ENCODE data around the gene IPO4.

IPO4 gene

DNA sequence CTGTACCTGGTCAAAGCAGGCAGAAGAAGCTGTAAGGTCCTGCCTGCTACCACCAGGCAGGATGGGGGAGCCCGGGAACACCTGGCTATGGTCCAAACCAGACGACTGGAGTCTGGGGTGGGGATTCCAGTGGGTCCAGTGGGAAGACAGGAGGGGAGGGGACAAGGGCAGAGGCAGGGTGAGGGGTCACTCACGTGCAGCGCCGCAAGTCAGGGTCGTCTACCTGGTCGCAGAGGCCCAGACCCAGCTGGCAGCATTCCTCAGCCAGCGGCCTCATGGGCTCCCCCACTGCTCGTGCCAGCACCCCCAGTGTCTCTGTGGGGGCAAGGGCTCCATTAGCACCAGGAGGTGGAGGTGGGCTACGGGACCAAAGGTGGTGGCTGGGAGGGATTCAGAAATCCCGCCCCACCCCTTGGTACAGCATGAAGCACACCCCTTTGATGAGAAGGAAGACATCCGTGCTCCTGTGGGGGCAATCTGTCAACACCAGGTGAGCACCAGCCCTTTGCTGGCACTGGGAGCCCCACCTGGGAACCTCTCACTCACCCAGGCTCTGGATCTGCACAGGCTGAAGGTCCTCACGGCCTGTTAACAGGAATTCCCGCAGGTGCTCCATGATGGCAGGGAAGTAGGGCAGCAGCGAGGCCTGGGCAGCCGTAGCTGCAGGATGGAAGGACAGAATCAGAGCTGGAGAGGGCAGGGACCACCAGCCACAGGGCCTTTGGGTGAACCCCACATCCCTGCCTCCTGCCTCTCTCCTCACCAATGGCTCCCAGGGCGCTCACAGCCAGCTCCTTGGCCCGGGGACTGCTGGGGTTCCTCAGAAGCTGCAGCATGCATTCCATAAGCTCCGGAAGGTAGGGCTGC lies 4.3 kb downstream of the IPO4 start:
- H3K4me3 ChIP-seq (ENCODE audit: low read depth, low read length), result no peak overlapping the region
- TF ChIP-seq POLR2A (IDR thresholded peaks at IDR 0.05; ENCODE audit: extremely low read depth, insufficient read length) (no peak), MYC (IDR thresholded peaks at IDR 0.05; ENCODE audit: low read depth, low read length) (no peak)
- TF ChIP-seq, protein P1, sequence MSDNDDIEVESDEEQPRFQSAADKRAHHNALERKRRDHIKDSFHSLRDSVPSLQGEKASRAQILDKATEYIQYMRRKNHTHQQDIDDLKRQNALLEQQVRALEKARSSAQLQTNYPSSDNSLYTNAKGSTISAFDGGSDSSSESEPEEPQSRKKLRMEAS (IDR thresholded peaks at IDR 0.05; ENCODE audit: low read depth, low read length), result no peak
- TF ChIP-seq, protein P2, sequence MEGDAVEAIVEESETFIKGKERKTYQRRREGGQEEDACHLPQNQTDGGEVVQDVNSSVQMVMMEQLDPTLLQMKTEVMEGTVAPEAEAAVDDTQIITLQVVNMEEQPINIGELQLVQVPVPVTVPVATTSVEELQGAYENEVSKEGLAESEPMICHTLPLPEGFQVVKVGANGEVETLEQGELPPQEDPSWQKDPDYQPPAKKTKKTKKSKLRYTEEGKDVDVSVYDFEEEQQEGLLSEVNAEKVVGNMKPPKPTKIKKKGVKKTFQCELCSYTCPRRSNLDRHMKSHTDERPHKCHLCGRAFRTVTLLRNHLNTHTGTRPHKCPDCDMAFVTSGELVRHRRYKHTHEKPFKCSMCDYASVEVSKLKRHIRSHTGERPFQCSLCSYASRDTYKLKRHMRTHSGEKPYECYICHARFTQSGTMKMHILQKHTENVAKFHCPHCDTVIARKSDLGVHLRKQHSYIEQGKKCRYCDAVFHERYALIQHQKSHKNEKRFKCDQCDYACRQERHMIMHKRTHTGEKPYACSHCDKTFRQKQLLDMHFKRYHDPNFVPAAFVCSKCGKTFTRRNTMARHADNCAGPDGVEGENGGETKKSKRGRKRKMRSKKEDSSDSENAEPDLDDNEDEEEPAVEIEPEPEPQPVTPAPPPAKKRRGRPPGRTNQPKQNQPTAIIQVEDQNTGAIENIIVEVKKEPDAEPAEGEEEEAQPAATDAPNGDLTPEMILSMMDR (IDR thresholded peaks at IDR 0.05; ENCODE audit: low read depth, low read length), result no peak
- no peak for DNase-seq (ENCODE audit: low read depth)

DNA sequence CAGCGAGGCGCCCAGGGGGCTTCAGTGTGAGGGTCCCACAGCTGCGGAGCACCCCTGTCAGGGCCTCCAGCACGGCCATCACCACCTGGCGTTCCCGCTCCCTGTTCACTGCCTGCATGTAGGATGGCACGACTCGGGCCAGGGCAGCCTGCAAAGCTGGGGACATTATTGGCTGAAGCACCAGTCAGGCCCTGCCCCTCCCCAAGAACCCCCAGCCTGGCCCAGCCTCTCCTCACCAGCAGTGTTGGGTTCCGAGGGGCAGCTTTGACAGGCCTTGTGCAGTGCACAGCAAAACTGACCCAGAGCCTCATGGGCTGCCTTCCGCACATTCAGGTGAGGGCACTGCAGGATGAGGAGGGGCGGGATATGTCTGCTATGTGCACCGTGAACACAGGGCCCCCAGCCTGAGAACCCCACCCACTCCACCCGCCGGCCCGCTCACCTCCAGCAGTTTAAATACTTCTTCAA lies 5.6 kb downstream of the IPO4 start:
- no peak for DNase-seq (ENCODE audit: low read depth)
- TF ChIP-seq, protein P1 (IDR thresholded peaks at IDR 0.05; ENCODE audit: low read depth, low read length), result no peak
- H3K4me3 ChIP-seq (ENCODE audit: low read depth, low read length), result no peak overlapping the region

DNA sequence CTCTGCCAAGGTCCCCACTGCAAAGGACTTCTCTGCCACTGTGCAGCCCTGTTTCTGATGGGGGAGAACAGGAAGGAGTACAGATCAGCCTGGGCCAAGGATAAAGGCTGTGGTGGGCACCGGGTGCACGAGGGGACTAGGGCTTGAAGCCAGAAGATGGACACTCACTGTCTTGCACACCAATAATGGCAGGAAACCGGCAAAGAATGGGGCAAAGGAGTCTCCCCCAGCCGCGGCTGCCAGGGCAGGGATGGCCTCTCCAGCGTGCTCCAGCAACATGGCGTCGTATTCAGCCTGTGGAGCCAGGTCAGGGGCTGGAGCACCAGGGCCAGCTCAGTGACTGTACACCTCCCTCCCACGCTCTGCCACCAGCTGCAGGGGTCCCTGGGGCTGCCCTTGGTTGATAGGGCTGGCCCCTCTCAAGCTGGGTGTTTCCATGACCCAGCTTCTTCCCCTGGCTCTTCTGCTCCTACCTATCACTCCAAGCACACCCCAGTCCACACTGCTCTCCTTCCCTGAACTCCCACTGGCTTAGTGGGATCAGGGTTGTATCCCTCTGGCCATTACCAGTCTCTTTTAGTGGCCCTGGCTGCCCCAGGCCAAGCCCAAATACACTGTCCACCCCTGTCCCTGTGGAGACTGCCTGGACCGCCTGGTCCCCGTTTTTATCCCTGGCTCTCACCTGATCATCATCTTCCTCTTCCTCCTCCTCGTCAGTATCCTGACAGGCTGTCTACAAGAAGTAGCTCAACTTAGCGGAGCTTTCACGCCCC lies 6.3 kb downstream of the IPO4 start:
- H3K4me3 ChIP-seq (ENCODE audit: low read depth, low read length), result no peak overlapping the region
- TF ChIP-seq POLR2A (IDR thresholded peaks at IDR 0.05; ENCODE audit: extremely low read depth, insufficient read length), result no peak
- TF ChIP-seq, protein P2 (IDR thresholded peaks at IDR 0.05; ENCODE audit: low read depth, low read length), result no peak
- TF ChIP-seq MYC (IDR thresholded peaks at IDR 0.05; ENCODE audit: low read depth, low read length), result no peak
- TF ChIP-seq, protein P1 (IDR thresholded peaks at IDR 0.05; ENCODE audit: low read depth, low read length), result no peak
- no peak for DNase-seq (ENCODE audit: low read depth)

DNA sequence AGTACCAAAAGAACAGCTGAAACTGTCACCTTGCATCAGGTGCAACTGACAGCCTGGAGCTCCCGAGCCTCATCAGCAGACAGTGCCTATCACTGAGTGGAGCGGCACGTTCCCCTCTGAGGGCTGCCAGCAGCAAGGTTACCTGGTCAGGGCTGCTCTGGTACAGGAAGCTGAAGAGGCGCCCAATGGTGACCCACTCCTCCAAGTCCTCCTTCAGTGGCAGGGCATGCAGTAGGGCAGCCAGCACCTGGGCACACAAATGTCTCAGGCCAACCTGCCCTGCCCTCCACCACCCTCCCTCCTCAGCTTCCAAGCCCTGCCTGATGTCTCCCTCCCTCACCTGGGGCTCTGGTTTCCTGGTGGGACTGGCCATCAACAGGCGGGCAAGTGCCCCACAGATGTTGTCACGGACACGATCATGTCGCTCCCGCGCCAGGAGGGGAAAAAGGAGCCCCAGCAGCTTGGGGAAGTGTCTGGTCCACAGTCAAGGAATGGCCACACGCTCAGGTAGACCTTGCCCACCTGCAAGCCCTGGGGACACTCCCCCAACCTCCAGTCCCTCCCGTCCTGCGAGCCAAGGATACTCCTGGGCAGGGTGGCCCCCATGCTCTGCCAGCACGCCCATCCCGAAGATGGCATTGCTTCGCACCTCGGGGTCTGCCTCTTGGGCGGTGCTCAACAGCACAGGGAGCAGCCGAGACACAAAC lies 7.1 kb downstream of the IPO4 start:
- TF ChIP-seq, protein P1 (IDR thresholded peaks at IDR 0.05; ENCODE audit: low read depth, low read length), result no peak
- TF ChIP-seq POLR2A (IDR thresholded peaks at IDR 0.05; ENCODE audit: extremely low read depth, insufficient read length) (no peak), MYC (IDR thresholded peaks at IDR 0.05; ENCODE audit: low read depth, low read length) (no peak)
- TF ChIP-seq, protein P2 (IDR thresholded peaks at IDR 0.05; ENCODE audit: low read depth, low read length), result no peak
- no peak overlapping the region for H3K4me3 ChIP-seq (ENCODE audit: low read depth, low read length)
- no peak for DNase-seq (ENCODE audit: low read depth)

DNA sequence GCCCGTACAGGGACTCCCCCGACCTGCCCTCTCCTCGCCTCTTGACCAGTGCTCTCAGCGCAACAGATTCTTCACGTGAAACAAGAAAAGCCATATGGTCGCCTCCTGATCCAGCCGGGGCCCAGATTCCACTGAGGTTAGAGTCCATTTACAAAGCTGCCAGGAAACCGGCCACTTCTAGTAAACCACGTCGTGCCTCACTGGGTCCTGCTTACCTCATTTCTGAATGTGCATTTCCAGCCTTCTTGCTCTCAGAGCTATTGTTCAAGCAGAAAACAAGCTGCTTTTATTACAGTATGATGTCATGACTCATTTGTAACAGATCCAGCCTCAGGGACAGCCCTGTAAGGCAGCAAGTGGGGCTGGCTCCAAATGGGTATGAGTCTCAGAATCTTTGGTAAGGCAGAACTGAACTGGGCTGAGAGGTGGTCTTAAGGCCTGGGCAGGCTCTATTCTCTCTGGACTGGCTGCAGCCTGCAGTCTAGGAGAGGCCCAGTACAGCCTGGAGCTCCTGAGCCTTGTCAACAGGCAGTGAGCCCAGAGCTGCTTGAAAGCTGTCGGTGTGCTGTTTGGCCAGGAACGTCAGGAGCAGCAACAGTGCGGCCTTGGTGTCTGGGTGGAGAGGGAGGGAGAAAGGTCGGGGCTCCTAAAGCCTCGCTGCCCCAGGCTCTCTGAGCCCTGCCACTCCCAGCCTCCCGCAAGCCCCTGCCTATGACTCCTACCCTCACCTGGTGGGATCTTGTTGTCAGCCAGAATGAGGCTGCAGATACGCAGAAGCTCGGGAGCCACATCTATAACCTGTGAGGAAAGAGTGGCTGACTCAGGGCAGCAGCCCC lies 8.4 kb downstream of the IPO4 start:
- no peak for DNase-seq (ENCODE audit: low read depth)
- TF ChIP-seq MYC (IDR thresholded peaks at IDR 0.05; ENCODE audit: low read depth, low read length) (no peak), POLR2A (IDR thresholded peaks at IDR 0.05; ENCODE audit: extremely low read depth, insufficient read length) (no peak)
- TF ChIP-seq, protein P1 (IDR thresholded peaks at IDR 0.05; ENCODE audit: low read depth, low read length), result no peak
- TF ChIP-seq, protein P2 (IDR thresholded peaks at IDR 0.05; ENCODE audit: low read depth, low read length), result no peak
- H3K4me3 ChIP-seq (ENCODE audit: low read depth, low read length), result no peak overlapping the region

Data from NB4 (cell line).